HEK293T (cell line): Measurements from ENCODE around the gene IL10RB.

ENCODE experiments used
- ARNT ChIP-seq: fragments of 450-650 bp; IDR thresholded peaks from 2 replicates; pipeline ENCODE4 v1.6.1; 2017; ENCODE audit warnings: mild to moderate bottlenecking
- BHLHE40 ChIP-seq: fragments of 450-650 bp; IDR thresholded peaks from 2 replicates; pipeline ENCODE4 v1.6.1; 2016; ENCODE audit warnings: mild to moderate bottlenecking, moderate library complexity, borderline replicate concordance
- ELF4 ChIP-seq: fragments of 450-650 bp; IDR thresholded peaks from 2 replicates; pipeline ENCODE4 v1.6.1; 2017; ENCODE audit warnings: antibody characterized with exemption
- FOXA1 ChIP-seq: fragments of 450-650 bp; IDR thresholded peaks from 2 replicates; pipeline ENCODE4 v1.6.1; 2016; ENCODE audit warnings: mild to moderate bottlenecking
- FOXM1 ChIP-seq: fragments of 450-650 bp; IDR thresholded peaks from 2 replicates; pipeline ENCODE4 v1.6.1; 2017; ENCODE audit warnings: mild to moderate bottlenecking, borderline replicate concordance
- HDGF ChIP-seq: fragments of 450-650 bp; IDR thresholded peaks from 2 replicates; pipeline ENCODE4 v1.6.1; 2017; ENCODE audit warnings: antibody characterized with exemption, borderline replicate concordance
- LEF1 ChIP-seq: fragments of 450-650 bp; IDR thresholded peaks from 2 replicates; pipeline ENCODE4 v1.6.1; 2017; ENCODE audit warnings: mild to moderate bottlenecking, borderline replicate concordance
- NFRKB ChIP-seq: fragments of 450-650 bp; IDR thresholded peaks from 2 replicates; pipeline ENCODE4 v1.6.1; 2016; ENCODE audit warnings: mild to moderate bottlenecking, moderate library complexity
- PKNOX1 ChIP-seq: fragments of 450-650 bp; IDR thresholded peaks from 2 replicates; pipeline ENCODE4 v1.6.1; 2016
- SP1 ChIP-seq: fragments of 450-650 bp; IDR thresholded peaks from 2 replicates; pipeline ENCODE4 v1.6.1; 2017
- SUZ12 ChIP-seq: fragments of 450-650 bp; IDR thresholded peaks from 2 replicates; pipeline ENCODE4 v1.6.1; 2016; ENCODE audit warnings: mild to moderate bottlenecking
- TARDBP ChIP-seq: fragments of 450-650 bp; IDR thresholded peaks from 2 replicates; pipeline ENCODE4 v1.6.1; 2016

GRCh38 chr21:33300701-33301631, 34.8 kb downstream of the IL10RB start:
- TF ChIP-seq TARDBP, result no peak
- no peak for TF ChIP-seq ELF4
- no peak for TF ChIP-seq SP1
- no peak for TF ChIP-seq FOXM1
- no peak for TF ChIP-seq NFRKB
- no peak for TF ChIP-seq PKNOX1
- TF ChIP-seq SUZ12, result no peak
- no peak for TF ChIP-seq ARNT
- TF ChIP-seq LEF1, result no peak
- TF ChIP-seq HDGF, result no peak
- TF ChIP-seq FOXA1, result no peak
- TF ChIP-seq BHLHE40, result no peak
